Keratinocyte (primary cell): ENCODE results near the gene CDR2L. TPM values are rescaled to one million over a fixed set of nuclear protein-coding genes. Genes with fewer than 3 reads are reported as not detected.

Source experiments
- DNase-seq: peaks from one replicate; pipeline ENCODE4 v3.0.0-alpha.2; 2011; ENCODE audit warnings: low read depth, missing footprints, low spot score
- FAIRE-seq: peaks from 2 replicates; lab custom pipeline; 2011; peaks lifted over from hg19 to GRCh38; lab: Jason Lieb, UNC
- H2AFZ ChIP-seq: 2 replicates; pipeline ENCODE4 v1.6.0; 2012; ENCODE audit warnings: low read length, control low read depth, inconsistent platforms; ENCODE audit not compliant: control insufficient read depth
- H3K27ac ChIP-seq: 2 replicates; pipeline ENCODE4 v1.5.1; 2011; ENCODE audit warnings: low read length; ENCODE audit not compliant: control insufficient read depth, insufficient read depth
- H3K27me3 ChIP-seq: 3 replicates; pipeline ENCODE4 v1.6.0; 2011; ENCODE audit warnings: low read length; ENCODE audit not compliant: control insufficient read depth, insufficient read depth; ENCODE audit errors: extremely low read depth
- H3K36me3 ChIP-seq, 2 experiments: 2 replicates in 1 of 2; 3 replicates in 1 of 2; pipeline ENCODE4 v1.5.1; 2011; ENCODE audit warnings: low read length in 2 of 2, mild to moderate bottlenecking in 1 of 2; ENCODE audit not compliant: control insufficient read depth in 2 of 2, insufficient read depth in 2 of 2; ENCODE audit errors: extremely low read depth in 1 of 2
- H3K4me1 ChIP-seq: 3 replicates; pipeline ENCODE4 v1.5.1; 2011; ENCODE audit warnings: low read length; ENCODE audit not compliant: control insufficient read depth, insufficient read depth; ENCODE audit errors: extremely low read depth
- H3K4me2 ChIP-seq: 3 replicates; pipeline ENCODE4 v1.6.0; 2011; ENCODE audit warnings: low read depth, low read length; ENCODE audit not compliant: control insufficient read depth, insufficient read depth; ENCODE audit errors: extremely low read depth
- H3K4me3 ChIP-seq, 3 experiments: fragments of 200-600 bp in 1 of 3; sonication (generic) in 1 of 3; 2 replicates in 2 of 3; 3 replicates in 1 of 3; pipeline ENCODE4 v1.5.1; 2011 to 2016; ENCODE audit warnings: low read length in 3 of 3, mild to moderate bottlenecking in 3 of 3, control low read depth in 2 of 3, inconsistent platforms in 1 of 3, low read depth in 1 of 3, mixed read lengths in 1 of 3, mixed run types in 1 of 3, moderate library complexity in 1 of 3; ENCODE audit not compliant: control insufficient read depth in 2 of 3, insufficient read depth in 2 of 3; ENCODE audit errors: extremely low read depth in 1 of 3
- H3K79me2 ChIP-seq: 2 replicates; pipeline ENCODE4 v1.6.0; 2012; ENCODE audit warnings: low read length; ENCODE audit not compliant: control insufficient read depth, insufficient read depth
- H3K9ac ChIP-seq: 3 replicates; pipeline ENCODE4 v1.6.0; 2011; ENCODE audit warnings: low read length; ENCODE audit not compliant: control insufficient read depth, insufficient read depth; ENCODE audit errors: extremely low read depth
- H3K9me1 ChIP-seq: 3 replicates; pipeline ENCODE4 v1.6.0; 2011; ENCODE audit warnings: low read length; ENCODE audit not compliant: control insufficient read depth, insufficient read depth; ENCODE audit errors: extremely low read depth
- H3K9me3 ChIP-seq: 2 replicates; pipeline ENCODE4 v1.5.1; 2012; ENCODE audit warnings: low read depth, low read length; ENCODE audit not compliant: control insufficient read depth
- H4K20me1 ChIP-seq: 3 replicates; pipeline ENCODE4 v1.6.0; 2011; ENCODE audit warnings: low read length; ENCODE audit not compliant: control insufficient read depth, insufficient read depth; ENCODE audit errors: extremely low read depth
- EZH2 ChIP-seq: IDR thresholded peaks from one replicate; pipeline ENCODE4 v1.6.1; 2012; ENCODE audit warnings: inconsistent platforms, mild to moderate bottlenecking, low read length, moderate library complexity
- dilution Hi-C: fragments of 300-500 bp; cut with MboI; formaldehyde crosslinking; loops from one replicate; pipeline ENCODE4 v1.7.0; 2020; ENCODE audit warnings: low sequenced_read_pairs; ENCODE audit not compliant: extremely low pct_ligation_motif_present
- polyA plus RNA-seq, 5 experiments: library from polyadenylated mRNA; depleted of rRNA in 3 of 5; stranded (reverse) in 3 of 5; stranded (forward) in 1 of 5; unstranded in 1 of 5; fragments of >200 nt; gene quantifications; 1 replicate in 1 of 5; 2 replicates in 3 of 5; 3 replicates in 1 of 5; pipeline versions ENCODE4 v1.2.1 to v1.2.3, GENCODE V29; 2011 to 2012; ENCODE audit warnings: missing spikeins in 2 of 5, low read depth in 1 of 5, low replicate concordance in 1 of 5
- TF ChIP-seq, protein P1 (sequence below), 3 experiments: IDR thresholded peaks in 1 of 3; conservative IDR thresholded peaks in 1 of 3; optimal IDR thresholded peaks in 1 of 3; 2 replicates in 2 of 3; 3 replicates in 1 of 3; pipeline versions ENCODE3 to v1.5.1; 2011; ENCODE audit warnings: low read length in 3 of 3, mild to moderate bottlenecking in 3 of 3, moderate library complexity in 2 of 3, control low read depth in 1 of 3, inconsistent platforms in 1 of 3; ENCODE audit not compliant: insufficient read depth in 2 of 3; ENCODE audit errors: extremely low read depth in 1 of 3

CDR2L gene
- polyA plus RNA-seq, 1 donor (not counting 4 experiments of a cell fraction or from before 2014, with no cell fraction given), result 7.1 TPM

- Histone ChIP-seq H3K27me3 (no peaks in the 10 kb centered on the region), H3K27ac (no peak overlapping the region), H3K79me2 (no peaks in the 10 kb centered on the region), H3K36me3 (no peaks in the 10 kb centered on the region), H3K9ac (no peak overlapping the region), H3K4me3 (no peak overlapping the region), H3K4me1 (peaks cover 16% of the 10 kb centered on the region), H2AFZ (no peak overlapping the region), H3K9me1 (no peaks in the 10 kb centered on the region), H3K9me3 (no peaks in the 10 kb centered on the region), H3K4me2 (no peak overlapping the region), H4K20me1 (no peaks in the 10 kb centered on the region)
- dilution Hi-C loops, result no loop called here
- FAIRE-seq, result no peak
- DNase-seq, result no peak
- TF ChIP-seq, protein P1, sequence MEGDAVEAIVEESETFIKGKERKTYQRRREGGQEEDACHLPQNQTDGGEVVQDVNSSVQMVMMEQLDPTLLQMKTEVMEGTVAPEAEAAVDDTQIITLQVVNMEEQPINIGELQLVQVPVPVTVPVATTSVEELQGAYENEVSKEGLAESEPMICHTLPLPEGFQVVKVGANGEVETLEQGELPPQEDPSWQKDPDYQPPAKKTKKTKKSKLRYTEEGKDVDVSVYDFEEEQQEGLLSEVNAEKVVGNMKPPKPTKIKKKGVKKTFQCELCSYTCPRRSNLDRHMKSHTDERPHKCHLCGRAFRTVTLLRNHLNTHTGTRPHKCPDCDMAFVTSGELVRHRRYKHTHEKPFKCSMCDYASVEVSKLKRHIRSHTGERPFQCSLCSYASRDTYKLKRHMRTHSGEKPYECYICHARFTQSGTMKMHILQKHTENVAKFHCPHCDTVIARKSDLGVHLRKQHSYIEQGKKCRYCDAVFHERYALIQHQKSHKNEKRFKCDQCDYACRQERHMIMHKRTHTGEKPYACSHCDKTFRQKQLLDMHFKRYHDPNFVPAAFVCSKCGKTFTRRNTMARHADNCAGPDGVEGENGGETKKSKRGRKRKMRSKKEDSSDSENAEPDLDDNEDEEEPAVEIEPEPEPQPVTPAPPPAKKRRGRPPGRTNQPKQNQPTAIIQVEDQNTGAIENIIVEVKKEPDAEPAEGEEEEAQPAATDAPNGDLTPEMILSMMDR (optimal IDR thresholded peaks at IDR 0.05 in 1 of 3, IDR thresholded peaks at IDR 0.05 in 1 of 3, conservative IDR thresholded peaks at IDR 0.05 in 1 of 3; ENCODE audit: extremely low read depth in 1 of 3, insufficient read depth in 2 of 3, low read length in 3 of 3), result no peak
- no peak for TF ChIP-seq EZH2
Measured at GRCh38 chr17:75030161-75030560, 42.7 kb downstream of the CDR2L start.

GRCh38 chr17:75031972-75032719 is 44.7 kb downstream of the CDR2L start:
- peak; percentile 46 for FAIRE-seq
- peak overlapping the region; percentile 30 for H3K9ac ChIP-seq
- no peaks in the 10 kb centered on the region for H3K79me2 ChIP-seq
- DNase-seq, result no peak
- TF ChIP-seq, protein P1 (optimal IDR thresholded peaks at IDR 0.05 in 1 of 3, IDR thresholded peaks at IDR 0.05 in 1 of 3, conservative IDR thresholded peaks at IDR 0.05 in 1 of 3; ENCODE audit: extremely low read depth in 1 of 3, insufficient read depth in 2 of 3, low read length in 3 of 3), result no peak
- no peak for TF ChIP-seq EZH2
- no peaks in the 10 kb centered on the region for H3K36me3 ChIP-seq
- H3K27me3 ChIP-seq, result no peaks in the 10 kb centered on the region
- H3K4me3 ChIP-seq, result peak overlapping the region in 1 of 3 experiments; percentile 47
- peak overlapping the region; percentile 71 for H2AFZ ChIP-seq
- no peaks in the 10 kb centered on the region for H4K20me1 ChIP-seq
- no peak overlapping the region for H3K27ac ChIP-seq
- H3K4me2 ChIP-seq, result peak overlapping the region; percentile 89
- H3K9me3 ChIP-seq, result no peaks in the 10 kb centered on the region
- H3K4me1 ChIP-seq, result peaks cover 34% of the 10 kb centered on the region
- H3K9me1 ChIP-seq, result no peaks in the 10 kb centered on the region
- dilution Hi-C loops, result no loop called here
